Thyroid gland (tissue), 4 donors: Measurements from ENCODE around the gene TNNC2.

Source experiments
- CTCF ChIP-seq, 6 experiments: fragments of 200-600 bp in 3 of 6; fragments of 450-650 bp in 3 of 6; sonication (generic) in 3 of 6; IDR thresholded peaks; one replicate each; pipeline ENCODE4 v1.5.1; 2016 to 2019; ENCODE audit warnings: antibody characterized with exemption in 6 of 6, mild to moderate bottlenecking in 2 of 6, inconsistent platforms in 1 of 6, moderate library complexity in 1 of 6
- POLR2A ChIP-seq, 2 donors: fragments of 450-650 bp; IDR thresholded peaks; one replicate each; pipeline ENCODE4 v1.6.1; 2017; ENCODE audit warnings: antibody characterized with exemption in 2 of 2, mild to moderate bottlenecking in 2 of 2, moderate library complexity in 1 of 2

GRCh38 chr20:45780159-45780558 lies 47.0 kb downstream of the TNNC2 start:
- no peak for TF ChIP-seq CTCF (IDR thresholded peaks at IDR 0.05)
- no peak for TF ChIP-seq POLR2A (IDR thresholded peaks at IDR 0.05)
